ENCODE measurements around the gene CPSF2.
A peak's percentile ranks its signal among the peaks of the same experiment; 100 is the strongest.

Gene CPSF2

GRCh38 chr14:92121670-92122350 lies at the start of gene CPSF2, which contains the start of gene NDUFB1:
Gene CPSF2, plus strand, starts transcription at chr14:92121969. Its CDS starts 9,016 bp downstream, at chr14:92130985.
Gene NDUFB1, minus strand, starts transcription at chr14:92121706. Its CDS starts 4,069 bp downstream, at chr14:92117637.
- FAIRE-seq (peak; percentile 76), DNase-seq (ENCODE audit: extremely low spot score, insufficient read length, low read depth) (peak; percentile 89)

GRCh38 chr14:92074555-92074954 lies 47.2 kb upstream of the CPSF2 start:
- DNase-seq (ENCODE audit: extremely low spot score, insufficient read length, low read depth) (no peak), FAIRE-seq (no peak)

DNA sequence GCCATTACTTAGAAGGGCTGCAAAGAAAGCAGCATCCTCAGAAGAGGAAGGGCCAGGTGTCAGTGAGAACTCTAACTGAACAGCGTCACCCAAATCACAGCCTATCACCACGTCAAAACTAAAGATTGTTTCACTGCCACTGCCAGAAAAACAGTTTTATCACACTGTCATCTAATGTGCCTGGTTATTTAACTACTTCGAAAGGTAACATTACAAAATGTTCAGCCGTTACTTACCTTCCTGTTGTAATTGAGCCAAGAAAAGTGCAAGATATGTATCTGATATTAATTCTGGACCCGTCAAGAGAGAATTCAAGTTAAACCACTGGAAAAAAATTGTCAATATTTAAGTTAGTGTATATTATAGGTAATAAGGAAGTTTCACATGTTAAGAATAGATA lies 33.3 kb upstream of the CPSF2 start:
- DNase-seq (ENCODE audit: extremely low spot score, insufficient read length, low read depth) = no peak
- no peak for FAIRE-seq

- FAIRE-seq (no peak), DNase-seq (ENCODE audit: extremely low spot score, insufficient read length, low read depth) (no peak)
Measured at GRCh38 chr14:92093320-92093719, 28.4 kb upstream of the CPSF2 start.

DNA sequence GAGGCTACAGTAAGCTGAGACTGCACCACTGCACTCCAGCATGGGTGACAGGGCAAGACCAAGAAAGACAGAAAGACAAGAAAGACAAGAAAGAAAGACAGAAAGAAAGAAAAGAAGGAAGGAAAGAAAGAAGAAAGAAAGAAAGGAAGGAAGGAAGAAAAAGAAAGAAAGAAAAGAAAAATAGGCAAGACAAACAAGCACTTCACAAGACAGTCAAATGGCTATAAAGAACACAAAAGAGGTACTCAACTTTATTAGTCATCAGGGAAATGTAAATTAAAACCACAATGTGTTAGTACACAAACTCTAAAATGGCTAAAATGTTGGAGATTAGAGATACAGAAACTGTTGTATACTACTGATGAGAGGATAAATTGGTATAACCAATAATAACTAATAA lies 22.0 kb upstream of the CPSF2 start:
- FAIRE-seq (no peak), DNase-seq (ENCODE audit: extremely low spot score, insufficient read length, low read depth) (no peak)

DNA sequence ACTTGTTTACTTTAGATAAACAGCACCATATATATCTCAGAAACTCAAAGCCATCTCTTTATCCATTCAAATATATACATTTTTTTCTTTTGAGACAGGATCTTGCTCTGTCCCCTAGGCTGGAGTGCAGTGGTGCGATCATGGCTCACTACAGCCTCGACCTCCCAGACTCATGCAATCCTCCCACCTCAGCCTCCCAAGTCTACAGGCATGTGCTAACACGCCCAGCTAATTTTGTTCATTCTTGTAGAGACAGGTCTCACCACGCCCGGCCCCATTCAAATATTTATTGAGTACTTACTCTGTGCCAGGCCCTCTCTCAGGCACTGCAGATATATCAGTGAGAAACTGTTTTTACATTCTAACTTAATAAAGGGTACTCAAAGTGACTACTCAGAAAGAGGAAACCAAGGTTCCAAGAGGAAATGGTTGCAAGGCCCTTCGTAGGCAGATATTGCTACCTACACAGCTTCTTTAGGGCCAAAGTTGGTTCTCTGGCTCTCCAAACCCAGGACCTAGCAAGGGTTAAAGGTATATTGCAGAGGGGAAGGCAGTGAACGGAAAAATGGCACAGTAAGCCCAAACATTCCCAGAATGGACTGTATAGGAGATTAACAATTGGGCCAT lies 18.3 kb upstream of the CPSF2 start:
- DNase-seq (ENCODE audit: extremely low spot score, insufficient read length, low read depth) (no peak), FAIRE-seq (no peak)

GRCh38 chr14:92105073-92105892 lies 16.5 kb upstream of the CPSF2 start:
- no peak for DNase-seq (ENCODE audit: extremely low spot score, insufficient read length, low read depth)
- peak; percentile 61 for FAIRE-seq

- no peak for FAIRE-seq
- no peak for DNase-seq (ENCODE audit: extremely low spot score, insufficient read length, low read depth)
Measured at GRCh38 chr14:92105893-92106142, 16.0 kb upstream of the CPSF2 start.

DNA sequence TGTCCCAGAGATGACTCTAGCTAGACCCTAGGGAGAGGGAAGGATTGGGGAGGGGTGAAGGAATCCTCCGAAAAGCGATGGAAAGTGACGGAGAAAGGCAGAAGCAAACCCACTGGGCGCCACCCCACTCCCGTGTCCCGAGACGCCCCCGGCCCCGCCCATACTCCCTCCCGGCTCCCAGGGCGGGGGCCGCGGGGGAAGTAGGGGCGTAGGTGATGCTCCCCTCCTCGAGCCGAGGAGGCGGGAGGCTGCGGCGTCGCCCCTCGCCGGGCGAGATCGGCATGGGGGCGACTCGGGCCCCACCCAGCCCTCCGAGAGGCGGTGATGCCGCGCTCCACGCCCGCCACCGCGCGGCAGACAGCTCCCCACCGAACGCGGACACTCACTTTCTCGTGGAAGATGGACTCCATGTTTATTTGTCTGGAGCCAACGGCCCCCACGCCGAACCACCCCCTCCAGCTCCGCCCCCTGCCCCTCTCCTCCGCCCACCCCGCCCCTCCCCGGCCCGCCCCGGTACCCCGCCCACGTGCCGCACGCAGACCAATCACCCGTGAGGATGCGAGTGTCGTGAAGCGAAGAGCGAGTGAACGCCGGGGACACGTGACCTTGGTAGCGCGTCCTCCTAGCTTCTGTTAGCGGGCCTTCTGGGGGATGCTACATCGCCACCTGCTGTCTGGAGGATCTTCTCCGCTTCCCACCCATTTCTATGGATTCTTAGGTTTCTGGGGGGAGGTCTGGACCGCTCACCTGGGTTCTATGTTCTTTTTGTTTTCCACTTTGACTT lies 15.4 kb upstream of the CPSF2 start, which contains the start of gene ATXN3:
TSS of gene ATXN3 (minus strand) at position 440 of the 784 bp plus-strand sequence. CDS start at position 410, 30 bp downstream.
- peak; percentile 96 for DNase-seq (ENCODE audit: extremely low spot score, insufficient read length, low read depth)
- FAIRE-seq = peak; percentile 97

- FAIRE-seq = peak; percentile 47
- no peak for DNase-seq (ENCODE audit: extremely low spot score, insufficient read length, low read depth)
Measured at GRCh38 chr14:92108345-92109254, 13.2 kb upstream of the CPSF2 start.

DNA sequence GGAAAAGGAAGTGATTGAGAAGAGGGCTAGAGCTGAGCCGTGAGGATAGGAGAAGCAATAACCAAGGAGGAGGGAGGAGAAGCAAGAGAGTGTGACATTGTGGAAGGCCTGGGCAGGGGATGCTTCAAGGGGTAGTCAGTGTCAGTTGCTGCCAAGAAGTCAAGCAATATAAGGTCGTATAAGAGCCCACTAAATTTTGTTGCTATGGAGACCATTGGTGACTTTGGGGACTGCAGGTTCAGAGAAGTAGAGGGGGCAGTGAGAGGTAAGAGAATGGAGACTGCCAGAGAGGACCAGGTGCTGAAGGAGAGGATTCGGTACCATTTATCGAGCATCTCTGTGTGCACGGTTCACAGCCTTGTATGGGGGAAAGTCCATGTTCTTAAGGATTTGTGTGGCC lies 12.3 kb upstream of the CPSF2 start:
- no peak for DNase-seq (ENCODE audit: extremely low spot score, insufficient read length, low read depth)

DNA sequence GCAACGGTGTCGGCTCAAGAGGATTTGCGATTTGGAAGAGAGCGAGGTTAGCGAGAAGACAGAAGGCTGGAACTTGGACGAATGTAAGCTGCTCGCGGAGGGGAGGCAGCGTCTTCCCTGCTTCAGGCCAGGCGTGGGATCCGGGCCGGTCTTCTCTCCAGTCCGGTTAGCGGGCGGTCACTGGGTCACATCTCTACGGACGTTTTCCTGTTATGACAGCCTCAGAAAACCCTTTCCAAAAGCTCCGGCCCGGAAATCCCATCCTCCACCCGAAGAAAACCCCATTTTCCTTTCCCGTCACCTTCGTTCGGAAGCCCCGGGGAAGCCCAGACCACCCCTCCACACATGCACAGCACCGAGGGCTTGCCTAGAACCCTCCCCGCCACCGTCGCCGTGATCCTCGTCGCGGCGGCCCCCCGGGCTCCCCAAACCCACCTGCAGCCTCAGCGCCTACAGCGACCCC lies 531 bp upstream of the CPSF2 start:
- peak; percentile 24 for FAIRE-seq
- DNase-seq (ENCODE audit: extremely low spot score, insufficient read length, low read depth) = no peak

More for the DNA sequence above, 12.3 kb upstream of the CPSF2 start:
- no peak for FAIRE-seq

GRCh38 chr14:92122351-92122677 lies 545 bp downstream of the CPSF2 start:
- DNase-seq (ENCODE audit: extremely low spot score, insufficient read length, low read depth) (no peak), FAIRE-seq (no peak)

DNA sequence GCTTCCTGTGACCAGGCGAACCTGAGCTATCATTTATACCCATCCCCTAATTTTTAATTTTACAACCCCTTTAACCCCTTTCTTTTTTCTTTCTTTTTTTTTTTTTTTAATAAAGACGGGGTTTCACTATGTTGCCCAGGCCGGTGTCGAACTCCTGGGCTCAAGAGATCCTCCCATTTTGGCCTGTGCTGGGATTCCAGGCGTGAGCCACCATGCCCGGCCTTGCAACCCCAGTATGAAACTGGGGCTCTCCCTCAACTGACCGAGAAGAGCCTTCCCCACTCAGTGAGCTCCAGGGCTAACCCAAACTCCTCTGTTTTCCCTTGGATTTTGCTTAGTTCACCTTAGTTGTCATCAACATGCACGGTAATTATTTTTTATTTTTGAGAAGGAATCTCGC lies 992 bp downstream of the CPSF2 start:
- DNase-seq (ENCODE audit: extremely low spot score, insufficient read length, low read depth) (no peak), FAIRE-seq (no peak)

- no peak for DNase-seq (ENCODE audit: extremely low spot score, insufficient read length, low read depth)
- no peak for FAIRE-seq
Measured at GRCh38 chr14:92134456-92134855, 12.7 kb downstream of the CPSF2 start.

DNA sequence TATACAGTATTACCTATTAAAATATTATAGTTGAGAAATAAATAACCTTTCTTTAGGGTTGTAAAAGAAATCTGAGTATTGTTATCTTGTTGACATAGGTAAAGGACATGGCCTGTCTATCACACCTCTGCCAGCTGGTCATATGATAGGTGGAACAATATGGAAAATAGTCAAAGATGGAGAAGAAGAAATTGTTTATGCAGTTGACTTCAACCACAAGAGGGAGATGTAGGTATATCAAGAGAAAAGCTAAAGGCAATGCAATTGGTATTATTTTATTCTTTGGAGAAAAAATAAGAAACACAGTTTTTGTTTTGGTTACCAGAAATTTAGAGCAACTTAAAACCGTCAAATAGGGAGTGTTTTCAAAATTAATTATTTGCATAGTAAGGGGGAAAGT lies 13.5 kb downstream of the CPSF2 start:
- FAIRE-seq = no peak
- DNase-seq (ENCODE audit: extremely low spot score, insufficient read length, low read depth) = no peak

DNA sequence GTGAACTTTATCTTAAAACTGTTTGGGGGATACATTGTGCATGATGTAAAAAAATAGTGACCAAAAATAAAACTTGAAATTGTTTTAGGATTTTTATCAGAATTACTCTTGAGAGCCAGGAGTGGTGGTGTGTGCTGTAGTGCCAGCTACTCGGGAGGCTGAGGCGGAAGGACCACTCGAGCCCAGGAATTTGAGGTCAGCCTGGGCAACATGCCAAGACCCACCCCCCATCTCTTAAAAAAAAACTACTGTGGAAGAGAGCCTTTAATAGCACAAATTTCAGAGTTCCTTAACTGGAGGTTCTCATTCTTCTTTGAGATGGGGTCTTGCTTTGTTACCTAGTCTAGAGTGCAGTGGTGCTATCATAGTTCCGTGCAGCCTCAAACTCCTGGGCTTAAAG lies 21.5 kb downstream of the CPSF2 start:
- DNase-seq (ENCODE audit: extremely low spot score, insufficient read length, low read depth) (no peak), FAIRE-seq (no peak)

- no peak for FAIRE-seq
- no peak for DNase-seq (ENCODE audit: extremely low spot score, insufficient read length, low read depth)
Measured at GRCh38 chr14:92143962-92144361, 22.2 kb downstream of the CPSF2 start.

DNA sequence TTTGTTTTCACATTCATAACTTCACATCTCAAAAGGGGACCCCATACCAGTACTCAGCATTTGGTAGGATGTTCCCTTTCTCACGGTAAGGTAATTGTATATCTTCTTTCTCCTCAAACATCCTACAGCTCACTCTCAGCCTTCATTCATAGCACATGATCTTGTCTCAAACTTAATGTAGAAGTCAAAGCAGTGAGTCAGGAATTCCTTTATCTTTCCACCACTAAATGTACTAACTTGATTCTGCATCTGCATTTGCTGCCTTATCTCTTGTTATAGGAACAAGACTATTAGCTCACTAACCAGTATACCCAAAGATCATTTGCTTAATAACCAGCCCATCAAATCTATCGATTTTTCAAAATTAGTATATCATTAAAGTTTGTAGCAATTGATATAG lies 22.9 kb downstream of the CPSF2 start:
- FAIRE-seq (no peak), DNase-seq (ENCODE audit: extremely low spot score, insufficient read length, low read depth) (no peak)
